H9 (cell line): ENCODE data around the gene PSMD8. TPM values are rescaled to one million over a fixed set of nuclear protein-coding genes. Genes with fewer than 3 reads are reported as not detected.

Experiments used
- DNase-seq: peaks from one replicate; pipeline ENCODE4 v3.0.0-alpha.2; 2017
- H2AFZ ChIP-seq: one replicate; pipeline ENCODE4 v1.6.1; 2013; ENCODE audit warnings: mild to moderate bottlenecking, low read length, control low read depth, moderate library complexity
- H2AK5ac ChIP-seq: 2 replicates; pipeline ENCODE4 v1.6.1; 2013; ENCODE audit warnings: low read length, control low read depth, mixed read lengths; ENCODE audit not compliant: insufficient read length
- H2BK120ac ChIP-seq: one replicate; pipeline ENCODE4 v1.6.1; 2013; ENCODE audit warnings: low read depth, mild to moderate bottlenecking, low read length, control low read depth, inconsistent platforms; ENCODE audit not compliant: poor library complexity, severe bottlenecking
- H2BK12ac ChIP-seq: 2 replicates; pipeline ENCODE4 v1.6.1; 2013; ENCODE audit warnings: low read length, control low read depth, mixed read lengths, low read depth; ENCODE audit not compliant: insufficient read length
- H2BK15ac ChIP-seq: 2 replicates; pipeline ENCODE4 v1.6.1; 2013; ENCODE audit warnings: low read depth, low read length, control low read depth
- H2BK20ac ChIP-seq: one replicate; pipeline ENCODE4 v1.6.1; 2013; ENCODE audit warnings: low read depth, mild to moderate bottlenecking, low read length, control low read depth, inconsistent platforms; ENCODE audit not compliant: poor library complexity, severe bottlenecking
- H2BK5ac ChIP-seq: 2 replicates; pipeline ENCODE4 v1.6.1; 2013; ENCODE audit warnings: low read length, control low read depth, mixed read lengths; ENCODE audit not compliant: insufficient read length
- H3K14ac ChIP-seq: 2 replicates; pipeline ENCODE4 v1.6.1; 2013; ENCODE audit warnings: low read length, control low read depth; ENCODE audit not compliant: insufficient read depth
- H3K18ac ChIP-seq: 2 replicates; pipeline ENCODE4 v1.6.1; 2013; ENCODE audit warnings: low read depth, mild to moderate bottlenecking, mixed read lengths, low read length, control low read depth; ENCODE audit not compliant: insufficient read length
- H3K23ac ChIP-seq: 2 replicates; pipeline ENCODE4 v1.6.1; 2013; ENCODE audit warnings: low read length, control low read depth, mixed read lengths, low read depth; ENCODE audit not compliant: insufficient read length
- H3K23me2 ChIP-seq: 2 replicates; pipeline ENCODE4 v1.6.1; 2013; ENCODE audit warnings: low read depth, mild to moderate bottlenecking, mixed read lengths, low read length, control low read depth; ENCODE audit not compliant: insufficient read length, poor library complexity, severe bottlenecking
- H3K27ac ChIP-seq: 2 replicates; pipeline ENCODE4 v1.5.1; 2013; ENCODE audit warnings: low read length, control low read depth, mixed read lengths, low read depth; ENCODE audit not compliant: insufficient read length
- H3K27me3 ChIP-seq: 2 replicates; pipeline ENCODE4 v1.6.1; 2013; ENCODE audit warnings: low read length, control low read depth, inconsistent platforms; ENCODE audit not compliant: insufficient read depth
- H3K4ac ChIP-seq: 2 replicates; pipeline ENCODE4 v1.6.1; 2013; ENCODE audit warnings: low read depth, mild to moderate bottlenecking, control low read depth, inconsistent platforms, low read length, moderate library complexity
- H3K4me1 ChIP-seq: 2 replicates; pipeline ENCODE4 v1.6.1; 2013; ENCODE audit warnings: low read length, control low read depth, inconsistent platforms; ENCODE audit not compliant: insufficient read depth
- H3K4me2 ChIP-seq: 2 replicates; pipeline ENCODE4 v1.6.1; 2013; ENCODE audit warnings: low read length, control low read depth, mixed read lengths; ENCODE audit not compliant: insufficient read length, insufficient read depth
- H3K56ac ChIP-seq: 2 replicates; pipeline ENCODE4 v1.6.1; 2013; ENCODE audit warnings: low read depth, mild to moderate bottlenecking, mixed read lengths, low read length, control low read depth; ENCODE audit not compliant: insufficient read length
- H3K79me1 ChIP-seq: 2 replicates; pipeline ENCODE4 v1.6.1; 2013; ENCODE audit warnings: low read depth, mild to moderate bottlenecking, moderate library complexity, low read length, control low read depth, inconsistent platforms; ENCODE audit not compliant: insufficient read depth, poor library complexity, severe bottlenecking
- H3K79me2 ChIP-seq: 2 replicates; pipeline ENCODE4 v1.6.1; 2013; ENCODE audit warnings: low read length, control low read depth, inconsistent platforms; ENCODE audit not compliant: insufficient read depth
- H3K9ac ChIP-seq: 2 replicates; pipeline ENCODE4 v1.6.1; 2013; ENCODE audit warnings: low read length, control low read depth, mixed read lengths; ENCODE audit not compliant: insufficient read length; ENCODE audit errors: extremely low read depth
- H3K9me3 ChIP-seq: one replicate; pipeline ENCODE4 v1.6.1; 2013; ENCODE audit warnings: low read depth, low read length, inconsistent platforms; ENCODE audit not compliant: control insufficient read depth
- H3T11ph ChIP-seq: one replicate; pipeline ENCODE4 v1.6.1; 2013; ENCODE audit warnings: mild to moderate bottlenecking, low read length, control low read depth, inconsistent platforms
- H4K20me1 ChIP-seq: one replicate; pipeline ENCODE4 v1.6.1; 2013; ENCODE audit not compliant: control insufficient read depth, insufficient read length, insufficient read depth
- H4K5ac ChIP-seq: 2 replicates; pipeline ENCODE4 v1.6.1; 2013; ENCODE audit warnings: low read depth, mild to moderate bottlenecking, mixed read lengths, low read length, control low read depth; ENCODE audit not compliant: insufficient read length
- H4K8ac ChIP-seq: replicated peaks from 2 replicates; pipeline ENCODE4 v1.6.1; 2013; ENCODE audit warnings: low read length, control low read depth, mixed read lengths, low read depth; ENCODE audit not compliant: insufficient read length
- H4K91ac ChIP-seq: 2 replicates; pipeline ENCODE4 v1.6.1; 2013; ENCODE audit warnings: low read depth, mild to moderate bottlenecking, moderate library complexity, mixed read lengths, low read length, control low read depth; ENCODE audit not compliant: insufficient read length
- H3K27ac Mint-ChIP-seq, 3 experiments: 2 replicates in 2 of 3; 3 replicates in 1 of 3; pipeline ENCODE4 v1.8.0; 2020 to 2021; ENCODE audit warnings: mixed read lengths in 3 of 3, mild to moderate bottlenecking in 1 of 3, moderate library complexity in 1 of 3
- H3K27me3 Mint-ChIP-seq: 2 replicates; pipeline ENCODE4 v1.8.0; 2021; ENCODE audit warnings: low read depth, mild to moderate bottlenecking, moderate library complexity, mixed read lengths
- H3K36me3 Mint-ChIP-seq, 3 experiments: 2 replicates in 2 of 3; 3 replicates in 1 of 3; pipeline ENCODE4 v1.8.0; 2020 to 2021; ENCODE audit warnings: low read depth in 3 of 3, mixed read lengths in 3 of 3; ENCODE audit not compliant: insufficient read depth in 1 of 3
- H3K4me1 Mint-ChIP-seq, 2 experiments: 2 replicates each; pipeline ENCODE4 v1.8.0; 2020; ENCODE audit warnings: mixed read lengths in 2 of 2
- H3K4me3 Mint-ChIP-seq, 2 experiments: 2 replicates in 1 of 2; 3 replicates in 1 of 2; pipeline ENCODE4 v1.8.0; 2020 to 2021; ENCODE audit warnings: mild to moderate bottlenecking in 2 of 2, mixed read lengths in 2 of 2, moderate library complexity in 1 of 2
- H3K9me3 Mint-ChIP-seq, 2 experiments: 2 replicates in 1 of 2; 3 replicates in 1 of 2; pipeline ENCODE4 v1.8.0; 2020; ENCODE audit warnings: mild to moderate bottlenecking in 2 of 2, mixed read lengths in 2 of 2, moderate library complexity in 1 of 2
- CTCF ChIP-seq: fragments of 200-600 bp; sonication (generic); conservative IDR thresholded peaks from 3 replicates; pipeline ENCODE4 v1.8.0; 2021; ENCODE audit warnings: antibody characterized with exemption, mild to moderate bottlenecking
- WGBS: extraction: QIAGEN DNeasy Blood & Tissue Kit; methylation state at CpG from one replicate; pipeline ENCODE4 v1.1.7; 2013; ENCODE audit warnings: missing lambda C conversion rate, low lambda C conversion rate, mixed read lengths; ENCODE audit not compliant: insufficient read length; ENCODE audit errors: extremely low coverage; 5-methylcytosine and 5-hydroxymethylcytosine counted together
- total RNA-seq: library from RNA; stranded (reverse); gene quantifications from 2 replicates; pipeline ENCODE4 v1.2.1, GENCODE V29; 2021

Gene PSMD8
- total RNA-seq, 1 experiment from 2014 or later, result 189 TPM

- H3K9me3 Mint-ChIP-seq, result no peaks in the 10 kb centered on the region
- no peak overlapping the region for H3K9ac ChIP-seq
- H3K4me1 Mint-ChIP-seq, result peaks cover 12 to 17% of the 10 kb centered on the region in 2 experiments
- H3K27me3 Mint-ChIP-seq, result peaks cover 29% of the 10 kb centered on the region
- H3K4me3 Mint-ChIP-seq, result no peak overlapping the region
- H3K23ac ChIP-seq, result no peak overlapping the region
- H3K4me2 ChIP-seq, result no peak overlapping the region
- no peaks in the 10 kb centered on the region for H3K27me3 ChIP-seq
- peaks cover 14% of the 10 kb centered on the region for H3K23me2 ChIP-seq
- H3T11ph ChIP-seq, result no peak overlapping the region
- H3K9me3 ChIP-seq, result no peaks in the 10 kb centered on the region
- no peaks in the 10 kb centered on the region for H4K20me1 ChIP-seq
- no CpG with 5 or more reads among the region's 9 CpGs for WGBS
- H3K56ac ChIP-seq, result no peak overlapping the region
- H2BK20ac ChIP-seq, result no peak overlapping the region
- H3K27ac Mint-ChIP-seq, result no peak overlapping the region
- no peak overlapping the region for H2BK5ac ChIP-seq
- H3K27ac ChIP-seq, result no peak overlapping the region
- H3K4ac ChIP-seq, result no peak overlapping the region
- H4K5ac ChIP-seq, result no peak overlapping the region
- H2AK5ac ChIP-seq, result no peak overlapping the region
- no peak overlapping the region for H2AFZ ChIP-seq
- no peak overlapping the region for H3K18ac ChIP-seq
- H3K36me3 Mint-ChIP-seq, result no peaks in the 10 kb centered on the region
- no peaks in the 10 kb centered on the region; the same call in 1 of the 2 replicates for H3K4me1 ChIP-seq
- no peaks in the 10 kb centered on the region for H3K79me2 ChIP-seq
- no peaks in the 10 kb centered on the region for H3K79me1 ChIP-seq
- H4K91ac ChIP-seq, result no peak overlapping the region
- no peak overlapping the region for H2BK15ac ChIP-seq
- H2BK12ac ChIP-seq, result no peak overlapping the region
- no peak overlapping the region for H4K8ac ChIP-seq
- no peak for DNase-seq
- no peak for TF ChIP-seq CTCF
- H2BK120ac ChIP-seq, result no peak overlapping the region
- H3K14ac ChIP-seq, result no peak overlapping the region
These were observed 46.6 kb downstream of the PSMD8 start for GRCh38 chr19:38420935-38421334.
